ENCODE measurements around the gene ZNF628. TPM values are rescaled to one million over a fixed set of nuclear protein-coding genes. Genes with fewer than 3 reads are reported as not detected.

The ZNF628 gene
- total and polyA plus RNA-seq, 2 donors (not counting 1 experiment from before 2014, with no cell fraction given): 0.49 to 1.3 TPM

GRCh38 chr19:55466241-55466614, 10.2 kb upstream of the ZNF628 start:
- TF ChIP-seq EZH2 (IDR thresholded peaks at IDR 0.05; ENCODE audit: low read length, missing control alignments): no peak
- TF ChIP-seq, protein P1, sequence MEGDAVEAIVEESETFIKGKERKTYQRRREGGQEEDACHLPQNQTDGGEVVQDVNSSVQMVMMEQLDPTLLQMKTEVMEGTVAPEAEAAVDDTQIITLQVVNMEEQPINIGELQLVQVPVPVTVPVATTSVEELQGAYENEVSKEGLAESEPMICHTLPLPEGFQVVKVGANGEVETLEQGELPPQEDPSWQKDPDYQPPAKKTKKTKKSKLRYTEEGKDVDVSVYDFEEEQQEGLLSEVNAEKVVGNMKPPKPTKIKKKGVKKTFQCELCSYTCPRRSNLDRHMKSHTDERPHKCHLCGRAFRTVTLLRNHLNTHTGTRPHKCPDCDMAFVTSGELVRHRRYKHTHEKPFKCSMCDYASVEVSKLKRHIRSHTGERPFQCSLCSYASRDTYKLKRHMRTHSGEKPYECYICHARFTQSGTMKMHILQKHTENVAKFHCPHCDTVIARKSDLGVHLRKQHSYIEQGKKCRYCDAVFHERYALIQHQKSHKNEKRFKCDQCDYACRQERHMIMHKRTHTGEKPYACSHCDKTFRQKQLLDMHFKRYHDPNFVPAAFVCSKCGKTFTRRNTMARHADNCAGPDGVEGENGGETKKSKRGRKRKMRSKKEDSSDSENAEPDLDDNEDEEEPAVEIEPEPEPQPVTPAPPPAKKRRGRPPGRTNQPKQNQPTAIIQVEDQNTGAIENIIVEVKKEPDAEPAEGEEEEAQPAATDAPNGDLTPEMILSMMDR (conservative IDR thresholded peaks at IDR 0.05 in 1 of 2, IDR thresholded peaks at IDR 0.05 in 1 of 2; ENCODE audit: low read depth in 1 of 2, low read length in 2 of 2): no peak
- Histone ChIP-seq H4K20me1 (ENCODE audit: control insufficient read depth, extremely low read depth, insufficient read depth, low read length) (no peaks in the 10 kb centered on the region), H2AFZ (ENCODE audit: low read length) (no peak overlapping the region), H3K4me3 (replicated peaks in 1 of 4; ENCODE audit: control extremely low read depth in 1 of 4, insufficient read depth in 1 of 4, low read depth in 3 of 4, low read length in 4 of 4) (no peak overlapping the region), H3K36me3 (ENCODE audit: control insufficient read depth, insufficient read depth, low read length) (no peaks in the 10 kb centered on the region), H3K4me1 (ENCODE audit: control insufficient read depth, extremely low read depth, insufficient read depth, low read length) (peaks cover 5% of the 10 kb centered on the region), H3K9me3 (ENCODE audit: control insufficient read depth, insufficient read depth, low read depth, low read length) (no peaks in the 10 kb centered on the region), H3K4me2 (ENCODE audit: extremely low read depth, insufficient read depth, low read length) (no peak overlapping the region), H3K79me2 (ENCODE audit: control insufficient read depth, insufficient read depth, low read length) (no peaks in the 10 kb centered on the region), H3K27ac (ENCODE audit: insufficient read depth, low read length) (no peak overlapping the region), H3K27me3 (ENCODE audit: control insufficient read depth, insufficient read depth, low read length) (no peaks in the 10 kb centered on the region), H3K9ac (ENCODE audit: insufficient read depth, low read length) (no peak overlapping the region)
- DNase-seq (ENCODE audit: low read depth in 2 of 2): no peak

DNA sequence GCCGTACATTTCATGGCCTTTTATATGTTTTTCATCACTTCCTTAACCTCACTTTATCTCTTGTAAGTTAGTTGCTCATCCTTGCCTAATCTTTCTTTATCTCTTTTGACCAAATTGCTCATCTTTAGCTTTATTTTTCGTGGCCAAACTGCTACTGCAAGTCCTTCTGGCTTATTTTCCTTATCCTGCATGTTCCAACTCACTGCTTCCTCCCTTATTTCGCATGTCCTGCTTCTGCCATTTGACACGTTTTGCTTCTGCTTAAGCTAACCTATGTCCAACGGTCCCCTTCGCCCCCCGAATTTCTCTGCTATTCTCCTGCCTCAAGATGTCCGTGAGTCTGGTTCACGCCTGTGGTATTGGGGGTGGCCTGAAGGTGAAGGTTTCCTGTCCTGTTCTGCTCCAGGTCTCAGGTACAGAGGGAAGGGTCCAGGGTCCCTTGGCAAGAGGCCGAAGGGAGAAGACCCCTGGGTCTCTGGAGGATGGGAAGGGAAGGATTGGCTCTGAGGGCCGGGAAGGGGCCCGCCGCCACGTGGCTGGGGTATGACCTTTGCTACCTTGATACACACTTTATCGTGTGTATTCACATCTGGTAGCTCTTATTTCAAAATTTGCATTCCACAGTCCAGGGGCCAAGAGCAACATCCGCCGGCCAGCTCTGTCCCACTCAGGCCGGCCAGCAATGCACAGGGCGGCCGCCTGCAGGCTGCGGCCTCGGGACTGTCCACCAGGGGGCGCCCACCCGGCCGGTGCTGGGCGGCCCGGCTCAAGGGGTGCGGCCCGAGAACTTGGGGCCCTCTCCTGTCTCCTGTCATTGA, 9.0 kb upstream of the ZNF628 start:
- H3K4me2 ChIP-seq (ENCODE audit: extremely low read depth, insufficient read depth, low read length): no peak overlapping the region
- TF ChIP-seq, protein P1 (conservative IDR thresholded peaks at IDR 0.05 in 1 of 2, IDR thresholded peaks at IDR 0.05 in 1 of 2; ENCODE audit: low read depth in 1 of 2, low read length in 2 of 2): peak; percentile 60 to 90
- TF ChIP-seq EZH2 (IDR thresholded peaks at IDR 0.05; ENCODE audit: low read length, missing control alignments): no peak

GRCh38 chr19:55468054-55468393, 8.4 kb upstream of the ZNF628 start:
- no peaks in the 10 kb centered on the region for H4K20me1 ChIP-seq (ENCODE audit: control insufficient read depth, extremely low read depth, insufficient read depth, low read length)
- H3K4me1 ChIP-seq (ENCODE audit: control insufficient read depth, extremely low read depth, insufficient read depth, low read length): peaks cover 4% of the 10 kb centered on the region
- H3K36me3 ChIP-seq (ENCODE audit: control insufficient read depth, insufficient read depth, low read length): no peaks in the 10 kb centered on the region
- DNase-seq (ENCODE audit: low read depth in 2 of 2): no peak
- TF ChIP-seq EZH2 (IDR thresholded peaks at IDR 0.05; ENCODE audit: low read length, missing control alignments): no peak
- H3K27me3 ChIP-seq (ENCODE audit: control insufficient read depth, insufficient read depth, low read length): no peaks in the 10 kb centered on the region
- no peak overlapping the region for H3K27ac ChIP-seq (ENCODE audit: insufficient read depth, low read length)
- H3K9me3 ChIP-seq (ENCODE audit: control insufficient read depth, insufficient read depth, low read depth, low read length): no peaks in the 10 kb centered on the region
- H3K4me3 ChIP-seq (replicated peaks in 1 of 4; ENCODE audit: control extremely low read depth in 1 of 4, insufficient read depth in 1 of 4, low read depth in 3 of 4, low read length in 4 of 4): no peak overlapping the region
- no peaks in the 10 kb centered on the region for H3K79me2 ChIP-seq (ENCODE audit: control insufficient read depth, insufficient read depth, low read length)
- no peak overlapping the region for H3K9ac ChIP-seq (ENCODE audit: insufficient read depth, low read length)
- no peak overlapping the region for H2AFZ ChIP-seq (ENCODE audit: low read length)
- H3K4me2 ChIP-seq (ENCODE audit: extremely low read depth, insufficient read depth, low read length): no peak overlapping the region

More for the DNA sequence above, 9.0 kb upstream of the ZNF628 start:
- no peak overlapping the region for H3K4me3 ChIP-seq (replicated peaks in 1 of 4; ENCODE audit: control extremely low read depth in 1 of 4, insufficient read depth in 1 of 4, low read depth in 3 of 4, low read length in 4 of 4)
- no peaks in the 10 kb centered on the region for H4K20me1 ChIP-seq (ENCODE audit: control insufficient read depth, extremely low read depth, insufficient read depth, low read length)
- peaks cover 4% of the 10 kb centered on the region for H3K4me1 ChIP-seq (ENCODE audit: control insufficient read depth, extremely low read depth, insufficient read depth, low read length)
- peak; percentile 41 to 61 for DNase-seq (ENCODE audit: low read depth in 2 of 2)
- no peak overlapping the region for H2AFZ ChIP-seq (ENCODE audit: low read length)
- no peaks in the 10 kb centered on the region for H3K27me3 ChIP-seq (ENCODE audit: control insufficient read depth, insufficient read depth, low read length)
- H3K36me3 ChIP-seq (ENCODE audit: control insufficient read depth, insufficient read depth, low read length): no peaks in the 10 kb centered on the region
- H3K27ac ChIP-seq (ENCODE audit: insufficient read depth, low read length): no peak overlapping the region
- no peaks in the 10 kb centered on the region for H3K79me2 ChIP-seq (ENCODE audit: control insufficient read depth, insufficient read depth, low read length)
- H3K9me3 ChIP-seq (ENCODE audit: control insufficient read depth, insufficient read depth, low read depth, low read length): no peaks in the 10 kb centered on the region
- H3K9ac ChIP-seq (ENCODE audit: insufficient read depth, low read length): no peak overlapping the region

Measured in fibroblast of lung (primary cell).